Cerebellar nuclear complex (tissue), 1 donor: ENCODE measurements around the gene SCUBE1.

Experiments used
- DNase-seq, 2 experiments: peaks; one replicate each; lab custom pipeline; 2025; lab: John Stamatoyannopoulos, UW

Gene SCUBE1

GRCh38 chr22:43277987-43278601 lies 65.1 kb downstream of the SCUBE1 start:
- DNase-seq = no peak

- DNase-seq = no peak
Observed at GRCh38 chr22:43277091-43277490, 66.1 kb downstream of the SCUBE1 start.

GRCh38 chr22:43276321-43276720 lies 66.9 kb downstream of the SCUBE1 start:
- DNase-seq = no peak

DNA sequence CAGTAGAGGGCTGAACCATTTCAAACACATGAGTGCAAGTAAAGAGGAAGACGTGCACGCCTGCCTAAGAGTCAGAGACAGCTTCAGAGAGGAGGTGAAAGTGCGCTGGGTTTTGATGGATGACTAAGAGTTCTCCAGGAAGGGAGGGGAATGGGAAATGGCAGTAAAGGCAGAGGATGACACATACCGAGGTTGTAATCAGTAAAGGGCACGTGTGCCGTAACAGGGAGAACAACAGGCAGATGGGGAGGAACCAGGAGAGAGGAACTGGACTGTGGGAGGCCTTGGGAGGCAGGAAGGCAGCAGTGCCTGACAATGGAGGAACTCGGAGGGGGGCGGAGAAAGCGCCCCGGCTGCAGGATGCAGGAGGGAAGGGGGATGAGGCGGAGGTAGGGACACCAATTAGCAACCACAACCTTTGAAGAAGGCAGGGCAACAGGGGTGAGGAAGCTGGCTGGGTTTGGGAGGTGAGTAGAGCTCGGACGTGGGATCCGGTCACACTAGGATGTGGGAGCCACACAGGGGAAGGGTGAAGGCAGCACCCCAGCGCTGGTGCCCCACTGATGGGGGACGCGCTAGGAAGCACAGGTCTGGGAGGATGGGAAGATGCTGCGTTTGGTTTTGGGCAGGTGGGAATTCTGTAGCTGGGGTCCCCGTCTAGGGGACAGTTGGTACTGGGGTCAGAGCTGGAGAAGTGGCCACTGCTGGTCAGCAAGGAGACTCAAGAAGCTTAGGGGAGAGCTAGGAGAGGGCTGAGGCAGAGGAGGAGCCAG lies 67.4 kb downstream of the SCUBE1 start:
- no peak for DNase-seq

DNA sequence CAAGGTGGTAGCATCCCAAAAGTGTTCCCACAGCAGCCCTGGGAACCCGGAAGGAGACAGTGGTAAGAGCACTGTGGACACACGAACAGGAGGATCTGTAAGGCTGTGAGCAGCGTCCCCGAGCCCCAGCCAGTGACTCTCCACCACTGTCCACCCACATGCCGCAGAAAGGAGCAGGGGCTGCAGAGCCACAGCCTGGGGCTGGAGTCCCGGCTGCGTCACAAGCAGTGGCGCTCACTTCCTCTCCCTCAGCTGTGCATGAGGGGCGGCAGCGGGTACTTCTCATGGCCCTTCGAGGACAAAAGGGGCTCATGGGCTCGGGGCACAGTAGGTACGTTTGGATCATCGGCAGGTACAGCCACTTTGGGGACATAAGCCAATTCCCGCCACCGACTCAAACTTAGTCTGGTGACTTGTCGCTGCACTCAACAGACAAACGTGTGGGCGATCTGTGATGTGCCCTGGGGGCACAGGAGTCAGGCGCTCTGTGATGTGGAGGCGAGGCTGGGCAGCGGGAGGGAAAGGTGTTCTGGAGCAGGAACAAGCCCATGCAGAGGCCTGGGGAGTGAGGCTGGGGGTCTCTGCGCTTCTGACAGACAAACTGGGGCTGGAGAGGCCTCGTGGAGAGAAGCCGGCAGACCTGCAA lies 68.5 kb downstream of the SCUBE1 start:
- no peak for DNase-seq

GRCh38 chr22:43273902-43274484 lies 69.2 kb downstream of the SCUBE1 start:
- DNase-seq = no peak

GRCh38 chr22:43272869-43273318 lies 70.3 kb downstream of the SCUBE1 start:
- DNase-seq = no peak

DNA sequence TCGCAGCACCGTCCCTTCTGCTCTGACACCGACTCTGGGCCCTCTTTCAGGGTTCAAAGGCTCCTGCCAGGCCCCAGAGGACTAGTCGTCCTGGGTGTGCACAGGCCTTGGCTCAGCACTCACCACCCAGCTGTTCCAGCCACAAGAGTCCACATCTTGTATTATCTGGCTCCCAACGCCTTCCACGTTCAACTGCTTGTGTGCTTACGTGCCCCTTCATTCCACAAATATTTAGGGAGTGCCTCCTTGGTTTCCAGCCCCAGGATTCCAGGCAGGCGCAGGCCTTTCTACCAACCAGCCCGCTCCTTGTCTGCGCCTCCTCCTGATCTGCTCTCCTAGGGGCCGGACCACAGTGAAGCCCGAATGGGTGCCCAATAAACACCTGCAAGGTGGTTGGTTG lies 70.9 kb downstream of the SCUBE1 start:
- no peak for DNase-seq

GRCh38 chr22:43270949-43271348 lies 72.2 kb downstream of the SCUBE1 start:
- DNase-seq = no peak

DNA sequence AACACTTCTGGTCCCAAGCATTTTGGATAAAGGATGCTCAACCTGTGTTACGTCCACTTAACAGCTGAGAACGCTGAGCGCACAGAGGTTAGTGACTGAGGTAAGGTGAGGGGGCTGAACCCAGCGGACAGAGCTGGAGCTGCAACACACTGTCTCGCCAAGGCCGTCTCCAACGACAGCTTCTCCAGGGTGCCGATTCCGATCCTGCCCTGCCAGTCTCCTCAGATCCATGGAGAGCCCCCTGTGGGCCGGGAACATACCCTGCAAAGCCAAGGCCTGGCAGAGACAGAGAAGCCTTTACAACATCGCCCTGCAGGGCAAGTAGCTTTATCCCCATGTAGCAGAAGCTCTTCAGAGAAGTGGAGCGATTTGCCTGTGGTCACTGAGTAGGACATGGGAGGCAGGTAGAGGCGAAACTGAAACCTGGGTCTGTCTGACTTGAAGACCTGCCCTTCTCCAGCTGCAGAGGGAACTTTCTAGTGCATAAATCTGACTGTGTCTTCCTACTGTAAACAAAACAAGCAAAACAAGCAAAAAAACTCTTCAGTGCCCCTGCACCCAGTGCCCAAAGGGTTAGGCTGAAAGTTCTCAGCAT lies 72.8 kb downstream of the SCUBE1 start:
- no peak for DNase-seq

DNA sequence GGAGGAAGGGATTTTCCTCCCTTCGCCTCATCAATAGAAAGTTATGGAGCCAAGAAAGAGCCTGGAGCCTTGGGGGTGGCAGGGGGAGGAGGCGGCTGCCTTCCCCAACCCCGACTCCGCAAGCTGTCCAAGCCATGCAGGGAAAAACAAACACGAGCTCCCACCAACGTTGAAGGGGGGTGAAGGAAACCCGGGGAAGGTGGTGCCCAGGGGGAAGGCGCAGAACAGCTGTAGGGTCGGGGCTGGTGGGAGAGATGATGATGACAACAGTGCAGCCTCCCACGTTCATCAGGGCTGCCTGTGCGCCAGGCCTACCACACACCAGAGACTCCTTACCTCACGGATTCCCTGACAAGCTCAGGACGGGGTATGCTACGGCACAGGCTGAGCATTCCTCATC lies 73.5 kb downstream of the SCUBE1 start:
- no peak for DNase-seq

DNA sequence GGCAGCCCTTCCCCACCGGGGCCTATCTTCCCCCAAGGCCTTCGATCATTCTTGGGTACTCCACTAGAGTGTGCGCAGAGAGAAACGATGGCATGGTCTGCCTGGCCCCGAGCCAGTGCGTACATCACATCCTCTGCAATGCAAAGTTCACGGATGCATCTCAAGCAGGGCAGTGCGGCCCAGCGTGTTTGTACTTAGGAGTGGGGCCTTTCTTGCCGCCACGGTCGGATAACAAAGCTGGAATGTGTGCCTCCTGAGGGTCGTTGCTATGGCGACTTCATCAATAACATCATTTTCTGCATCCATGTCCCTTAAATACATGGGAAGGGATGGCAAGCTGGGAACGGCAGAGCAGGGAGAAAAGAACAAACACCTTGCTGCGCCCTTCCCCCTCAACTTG lies 73.9 kb downstream of the SCUBE1 start:
- no peak for DNase-seq

DNA sequence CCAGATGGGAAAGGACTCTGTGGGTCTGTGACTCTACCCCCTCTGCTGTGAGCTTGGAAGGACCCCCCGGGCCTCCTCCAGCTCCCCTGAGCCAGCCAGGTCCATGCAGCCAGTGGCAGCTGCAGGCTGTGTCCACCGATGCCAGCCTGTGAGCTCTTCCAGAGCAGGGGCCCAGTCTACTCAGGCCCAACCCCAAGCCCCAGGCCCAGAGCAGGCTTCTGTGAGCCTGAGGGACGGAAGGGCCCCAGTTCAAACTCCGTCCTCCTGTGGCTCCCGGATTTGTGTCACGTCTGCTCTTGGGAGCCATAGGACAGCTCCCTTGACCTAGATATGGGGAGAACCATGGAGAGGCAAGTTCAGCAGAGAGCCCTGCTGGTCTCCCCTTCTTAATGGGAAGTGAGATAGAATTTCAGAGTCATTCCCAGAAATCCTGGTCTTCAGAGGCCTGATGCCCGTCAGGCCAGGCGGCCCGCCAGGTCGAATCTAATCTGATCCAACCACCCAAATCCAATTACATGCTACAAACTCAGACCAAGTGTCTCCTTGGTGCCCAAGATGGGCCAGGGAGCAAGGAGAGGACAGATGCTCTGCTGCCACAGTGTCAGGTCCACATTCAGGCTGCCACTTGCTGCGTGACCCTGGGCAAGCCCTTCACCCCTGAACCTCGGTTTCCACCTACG lies 75.1 kb downstream of the SCUBE1 start:
- DNase-seq = no peak

DNA sequence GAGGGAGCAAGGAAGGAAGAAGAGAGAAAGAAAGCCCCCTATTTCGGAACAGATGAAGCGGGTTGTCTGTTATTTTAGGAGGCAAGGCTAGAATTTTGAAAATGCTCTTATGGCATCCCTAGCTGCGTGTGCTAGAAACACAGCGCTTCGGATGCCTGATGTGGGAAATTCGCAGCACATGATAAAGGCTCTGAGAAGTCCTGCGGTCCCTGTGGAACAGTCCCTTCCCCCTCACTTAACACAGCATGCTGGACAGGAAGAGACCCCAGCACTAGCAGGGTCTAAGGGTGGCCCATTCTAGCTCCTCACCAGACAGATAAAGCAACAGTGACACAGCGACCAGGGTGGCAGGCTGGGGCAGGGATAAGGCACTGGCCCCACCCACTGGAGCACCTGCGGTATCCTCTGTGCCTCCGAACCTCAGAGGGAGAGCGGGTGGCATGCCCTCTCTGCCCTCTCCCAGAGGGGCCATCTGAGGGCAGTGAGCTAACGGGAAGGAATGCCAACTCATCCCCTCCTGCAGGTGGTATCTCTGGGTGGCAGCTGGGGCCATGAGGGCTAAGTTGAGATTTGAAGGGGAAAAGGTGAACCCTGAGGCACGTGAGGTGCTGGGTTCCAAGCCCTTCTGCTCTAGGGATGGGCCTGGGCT lies 75.7 kb downstream of the SCUBE1 start:
- no peak for DNase-seq

GRCh38 chr22:43266076-43266475 lies 77.1 kb downstream of the SCUBE1 start:
- no peak for DNase-seq

DNA sequence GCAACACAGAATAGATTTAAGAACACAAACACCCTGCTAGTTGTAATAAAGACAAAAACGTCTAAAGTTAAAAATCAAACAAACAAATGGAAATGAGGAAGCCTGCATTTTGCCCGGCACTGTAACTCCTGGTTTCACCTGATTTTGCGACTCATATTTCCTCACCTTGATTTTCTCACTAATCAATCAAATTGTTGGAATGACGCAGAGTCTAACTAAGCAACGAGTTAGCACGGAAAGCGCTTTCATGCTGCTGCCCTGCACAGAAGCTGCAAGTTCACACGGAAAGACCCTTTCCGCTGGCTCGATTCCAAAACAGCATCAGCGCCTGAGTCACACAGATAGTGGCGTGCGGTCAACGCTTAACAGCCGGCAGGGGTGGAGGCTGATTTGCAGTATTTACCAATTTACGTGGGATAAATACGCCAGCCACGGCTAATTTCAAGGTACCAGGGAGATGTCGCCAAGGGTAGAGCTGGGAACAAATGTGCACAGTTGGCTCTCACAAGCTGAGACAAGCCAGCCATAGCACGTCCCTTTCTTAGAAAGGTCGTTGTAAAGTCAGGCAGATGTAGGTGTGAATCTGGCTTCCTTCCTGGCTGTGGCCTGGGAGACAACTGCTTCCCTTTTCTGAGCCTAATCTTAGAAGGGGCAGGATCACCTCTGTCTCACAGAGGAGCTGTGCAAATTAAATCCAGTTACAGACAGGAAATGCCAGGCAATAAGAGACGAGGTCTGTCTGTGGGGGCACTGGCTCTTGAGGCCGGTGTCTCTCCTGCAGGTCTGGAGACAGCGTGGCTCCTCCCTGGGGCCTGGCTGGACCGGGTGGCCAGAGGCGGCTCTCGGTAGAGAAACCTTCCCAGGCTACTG lies 79.3 kb downstream of the SCUBE1 start:
- DNase-seq = no peak

- DNase-seq = no peak
Observed at GRCh38 chr22:43262990-43263644, 80.1 kb downstream of the SCUBE1 start.

DNA sequence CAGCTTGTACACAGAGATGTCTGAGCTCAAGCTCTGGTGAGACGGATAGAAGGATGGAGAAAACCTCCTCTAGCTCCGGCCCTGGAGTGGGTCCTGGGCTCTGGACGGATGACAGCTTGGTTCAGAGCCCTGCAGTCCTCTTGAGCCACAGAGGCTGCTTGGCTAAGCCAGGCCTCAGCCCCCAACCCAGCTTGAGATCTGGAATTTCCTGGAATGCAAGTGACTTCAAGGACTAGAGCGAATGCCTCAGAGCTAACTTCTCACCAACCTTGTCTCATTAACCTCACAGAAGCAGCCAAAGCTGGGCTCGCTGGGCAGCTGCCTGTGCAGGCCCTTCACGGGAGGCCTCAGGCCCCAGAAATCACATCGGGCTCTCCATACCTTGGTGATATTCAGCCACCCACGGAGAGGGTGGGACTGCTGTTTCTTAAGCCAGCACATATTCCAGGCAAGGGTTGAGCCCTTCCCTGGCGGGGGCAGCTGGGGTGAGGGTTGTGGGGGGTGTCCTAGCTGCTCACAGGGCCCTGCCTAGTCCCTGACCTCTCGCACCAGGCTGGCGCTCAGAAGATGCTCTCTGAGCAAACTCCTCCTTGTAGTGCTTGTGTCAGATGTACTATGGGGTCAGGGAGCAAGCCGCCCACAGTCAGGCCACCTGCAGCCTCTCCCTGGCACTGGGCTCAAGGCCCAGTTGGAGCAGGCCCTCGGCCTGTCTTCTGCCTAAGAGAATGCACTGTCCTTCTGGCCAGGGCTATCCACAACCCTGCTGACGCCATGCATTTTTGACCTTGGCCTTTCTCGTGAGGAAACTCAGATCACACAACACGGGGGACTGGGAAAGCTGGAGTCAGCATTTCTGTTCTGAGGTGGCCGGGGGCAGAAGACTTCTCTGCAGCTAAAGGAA lies 82.6 kb downstream of the SCUBE1 start:
- DNase-seq = no peak

DNA sequence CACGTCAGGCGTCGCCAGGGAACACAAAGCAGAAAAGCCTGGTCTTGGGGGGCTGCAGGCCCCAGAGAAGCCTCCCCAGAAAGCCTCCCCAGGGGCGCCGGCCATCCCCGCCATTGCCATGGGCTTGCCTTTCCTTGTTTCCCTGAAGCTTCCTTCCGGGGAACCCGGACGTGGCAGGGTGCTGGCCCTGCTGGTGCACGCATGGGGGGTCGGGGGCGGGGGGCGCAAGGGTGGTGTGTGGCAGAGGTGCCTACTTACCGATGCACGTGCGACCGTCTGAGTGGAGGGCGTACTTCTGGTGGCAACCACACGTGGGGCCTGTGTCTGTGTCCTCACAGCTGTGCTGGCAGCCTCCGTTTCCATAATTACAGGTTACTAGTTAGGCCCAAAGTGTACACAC lies 85.2 kb downstream of the SCUBE1 start:
- DNase-seq = no peak
